GM10266 (cell line): ENCODE data around the gene TSPAN16.

Experiments used
- DNase-seq: peaks from one replicate; pipeline ENCODE4 v3.0.0; 2012; ENCODE audit errors: extremely low spot score
- TF ChIP-seq, protein P1 (sequence below): IDR thresholded peaks from 2 replicates; pipeline ENCODE4 v1.5.1; 2012; ENCODE audit warnings: mild to moderate bottlenecking, low read depth; ENCODE audit not compliant: control insufficient read depth, insufficient read depth; ENCODE audit errors: missing control alignments

The TSPAN16 gene

DNA sequence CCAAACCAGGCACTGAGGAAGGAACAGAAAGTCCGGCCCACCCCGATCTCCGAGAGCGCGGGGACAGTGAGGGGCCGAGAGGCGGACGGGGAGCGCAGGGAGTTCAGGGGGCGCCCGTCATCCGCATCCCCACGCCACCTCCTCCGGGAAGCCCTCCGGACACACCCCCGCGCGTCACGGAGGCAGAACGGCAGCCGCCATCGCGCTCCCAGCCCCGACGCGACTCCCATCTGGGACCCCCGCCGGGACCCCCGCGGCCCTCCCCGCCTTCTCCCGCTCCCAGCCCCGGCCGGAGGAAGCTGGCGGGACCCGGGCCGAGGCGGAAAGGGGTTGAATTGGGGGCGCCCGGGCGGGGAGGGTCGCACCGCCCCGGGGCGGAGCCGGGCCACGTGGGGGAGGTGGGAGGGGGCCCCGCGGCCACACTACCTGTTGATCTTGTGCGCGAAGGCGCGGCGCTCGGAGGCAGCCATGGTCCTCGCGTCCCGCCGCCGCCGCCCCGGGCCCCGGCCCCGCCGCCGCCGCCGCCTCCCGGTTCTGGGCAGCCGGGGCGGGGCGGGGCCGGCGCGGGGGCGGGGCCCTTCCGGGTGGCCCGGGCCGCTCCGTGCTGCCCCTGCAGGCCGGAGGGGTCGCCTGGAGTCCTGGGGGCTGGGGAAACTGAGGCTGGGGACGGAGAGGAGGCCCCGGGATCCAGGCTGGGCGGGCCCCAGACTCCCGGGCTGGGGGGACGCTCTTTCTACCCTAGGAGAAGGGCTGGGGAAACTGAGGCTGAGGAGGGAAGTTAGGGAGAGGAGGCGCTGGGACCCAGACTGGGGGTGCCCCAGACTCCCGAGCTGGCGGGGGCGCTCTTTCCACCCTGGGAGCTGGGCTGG, 33.8 kb upstream of the TSPAN16 start, which contains the start of gene DOCK6:
DOCK6 (minus strand) TSS at position 554 of the 869 bp plus-strand sequence; CDS start at position 470, 84 bp downstream.
- TF ChIP-seq, protein P1, sequence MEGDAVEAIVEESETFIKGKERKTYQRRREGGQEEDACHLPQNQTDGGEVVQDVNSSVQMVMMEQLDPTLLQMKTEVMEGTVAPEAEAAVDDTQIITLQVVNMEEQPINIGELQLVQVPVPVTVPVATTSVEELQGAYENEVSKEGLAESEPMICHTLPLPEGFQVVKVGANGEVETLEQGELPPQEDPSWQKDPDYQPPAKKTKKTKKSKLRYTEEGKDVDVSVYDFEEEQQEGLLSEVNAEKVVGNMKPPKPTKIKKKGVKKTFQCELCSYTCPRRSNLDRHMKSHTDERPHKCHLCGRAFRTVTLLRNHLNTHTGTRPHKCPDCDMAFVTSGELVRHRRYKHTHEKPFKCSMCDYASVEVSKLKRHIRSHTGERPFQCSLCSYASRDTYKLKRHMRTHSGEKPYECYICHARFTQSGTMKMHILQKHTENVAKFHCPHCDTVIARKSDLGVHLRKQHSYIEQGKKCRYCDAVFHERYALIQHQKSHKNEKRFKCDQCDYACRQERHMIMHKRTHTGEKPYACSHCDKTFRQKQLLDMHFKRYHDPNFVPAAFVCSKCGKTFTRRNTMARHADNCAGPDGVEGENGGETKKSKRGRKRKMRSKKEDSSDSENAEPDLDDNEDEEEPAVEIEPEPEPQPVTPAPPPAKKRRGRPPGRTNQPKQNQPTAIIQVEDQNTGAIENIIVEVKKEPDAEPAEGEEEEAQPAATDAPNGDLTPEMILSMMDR, result peak; percentile 55
- DNase-seq, result peak; percentile 86

GRCh38 chr19:11263726-11264125, 32.2 kb upstream of the TSPAN16 start:
- TF ChIP-seq, protein P1, result no peak
- DNase-seq, result no peak

DNA sequence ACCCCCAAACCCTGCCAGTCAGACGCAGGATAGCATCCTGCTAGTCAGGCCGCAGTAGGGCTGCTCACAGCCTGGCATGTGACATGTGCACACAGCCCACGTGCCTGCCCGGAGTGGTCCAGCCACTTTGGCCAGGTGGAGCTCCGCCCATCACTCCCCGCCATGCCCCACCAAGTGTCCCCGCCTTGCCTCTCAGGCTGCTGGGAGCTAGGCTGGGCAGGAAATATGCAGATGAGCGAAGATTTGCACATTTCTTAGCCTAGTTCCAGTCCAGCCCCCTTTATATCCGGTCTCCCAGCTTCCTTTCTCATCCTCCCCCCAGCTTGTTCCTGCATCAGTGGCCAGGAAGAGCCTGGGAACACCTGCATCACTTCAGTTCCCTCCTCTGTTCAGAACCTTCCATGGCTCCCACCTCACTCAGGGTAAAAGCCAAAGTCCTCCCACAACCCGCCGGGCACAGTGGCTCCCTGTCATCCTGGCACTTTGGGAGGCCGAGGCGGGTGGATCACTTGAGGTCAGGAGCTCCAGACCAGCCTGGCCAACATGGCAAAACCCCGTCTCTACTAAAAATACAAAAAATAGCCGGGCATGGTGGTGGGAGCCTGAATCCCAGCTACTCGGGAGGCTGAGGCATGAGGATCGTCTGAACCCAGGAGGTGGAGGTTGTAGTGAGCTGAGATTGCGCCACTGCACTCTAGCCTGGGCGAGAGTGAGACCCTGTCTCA, 31.3 kb upstream of the TSPAN16 start:
- TF ChIP-seq, protein P1, result no peak
- DNase-seq, result no peak

DNA sequence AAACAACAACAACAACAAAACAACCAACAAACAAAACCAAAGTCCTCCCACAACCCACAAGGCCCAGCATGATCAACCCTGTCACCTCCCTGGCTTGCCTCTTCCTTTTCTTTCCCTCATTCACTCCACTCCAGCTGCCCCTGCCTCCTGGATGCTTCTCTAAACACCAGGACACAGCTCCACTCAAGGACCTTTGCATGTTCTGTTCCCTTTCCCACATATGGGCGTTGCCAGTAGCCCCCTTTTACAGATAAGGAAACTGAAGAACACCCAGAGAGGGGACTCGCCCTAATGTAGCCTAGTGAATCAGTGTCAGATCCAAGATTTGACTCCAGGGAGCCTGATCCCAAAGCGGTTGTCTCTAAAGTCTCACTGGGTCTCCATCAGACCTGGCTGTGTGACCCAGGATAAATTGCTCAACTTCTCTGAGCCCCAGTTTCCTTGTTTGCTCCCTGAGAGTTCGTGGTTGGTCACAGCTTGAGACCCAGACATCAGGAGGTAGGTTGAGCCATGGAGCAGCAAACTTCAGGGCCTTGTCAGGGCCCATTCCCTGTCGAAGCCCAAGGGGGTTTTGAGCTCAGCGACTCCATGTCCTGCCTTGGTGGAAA, 30.7 kb upstream of the TSPAN16 start:
- DNase-seq, result no peak
- TF ChIP-seq, protein P1, result no peak

- no peak for DNase-seq
Measured at GRCh38 chr19:11265785-11266236, 30.1 kb upstream of the TSPAN16 start.

DNA sequence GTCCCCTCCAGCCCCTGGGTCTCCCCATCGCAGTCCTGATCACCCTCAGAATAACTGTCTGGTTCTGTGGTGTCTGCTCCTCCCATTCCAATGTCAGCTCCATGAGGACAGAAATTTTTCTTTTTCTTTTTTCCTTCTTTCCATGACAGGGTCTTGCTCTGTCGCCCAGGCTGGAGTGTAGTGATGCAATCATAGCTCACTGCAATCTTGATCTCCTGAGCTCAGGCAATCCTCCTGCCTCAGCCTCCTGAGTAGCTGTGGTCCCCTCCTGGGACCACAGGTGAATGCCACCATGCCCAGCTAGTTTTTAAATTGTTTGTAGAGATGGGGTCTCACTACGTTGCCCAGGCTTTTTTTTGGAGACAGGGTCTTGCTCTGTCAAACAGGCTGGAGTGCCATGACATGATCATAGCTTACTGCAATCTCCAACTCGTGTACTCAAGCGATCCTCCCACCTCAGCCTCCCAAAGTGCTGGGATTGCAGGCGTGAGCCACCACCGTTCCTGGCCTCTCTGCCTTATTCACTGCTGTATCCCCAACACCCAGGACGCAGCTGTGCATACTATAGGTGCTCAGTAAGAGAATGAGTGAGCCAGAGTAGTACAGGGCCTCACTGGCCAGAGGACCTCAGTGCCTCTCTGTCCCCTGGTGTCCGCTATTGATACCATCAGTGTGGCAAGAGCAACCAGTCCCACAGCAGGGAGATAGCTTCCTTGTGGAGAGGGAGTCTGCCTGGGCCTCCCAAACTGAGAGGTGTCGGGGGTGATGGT, 28.5 kb upstream of the TSPAN16 start:
- DNase-seq, result no peak
- TF ChIP-seq, protein P1, result no peak

More at GRCh38 chr19:11265785-11266236, 30.1 kb upstream of the TSPAN16 start:
- TF ChIP-seq, protein P1, result no peak
